Measurements from ENCODE around the gene TNNC1.

TNNC1 gene

DNA sequence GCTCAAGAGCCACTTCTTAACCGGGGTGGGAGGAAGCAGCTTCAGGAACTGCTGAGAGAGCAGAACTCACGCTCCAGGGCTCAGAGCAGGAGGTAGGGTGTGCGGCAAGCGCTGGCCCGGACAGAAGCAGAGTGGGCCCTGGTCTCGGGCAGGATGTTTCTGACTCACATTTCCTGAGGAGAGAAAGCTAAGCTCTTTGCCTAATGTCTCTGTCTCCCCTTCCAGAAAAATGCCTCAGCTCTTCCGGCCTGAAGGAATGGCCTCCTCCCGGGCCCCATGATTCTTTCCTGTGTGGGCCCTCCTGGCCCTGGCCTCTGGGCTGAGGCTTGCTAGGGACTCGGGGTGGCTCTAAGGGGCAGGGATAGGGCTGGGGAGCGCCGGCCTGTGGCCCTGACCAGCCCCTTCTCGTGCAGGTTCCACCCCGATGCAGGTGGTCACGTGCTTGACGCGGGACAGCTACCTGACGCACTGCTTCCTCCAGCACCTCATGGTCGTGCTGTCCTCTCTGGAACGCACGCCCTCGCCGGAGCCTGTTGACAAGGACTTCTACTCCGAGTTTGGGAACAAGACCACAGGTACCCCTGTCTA, 37.2 kb upstream of the TNNC1 start:
- TF ChIP-seq ZNF565 (CRISPR knock-in tag; conservative IDR thresholded peaks at IDR 0.05; ENCODE audit: low read depth) = no peak
- no peak for TF ChIP-seq TCF4 (CRISPR knock-in tag; IDR thresholded peaks at IDR 0.05; ENCODE audit: borderline replicate concordance)
- no peak for TF ChIP-seq CSDC2 (CRISPR knock-in tag; IDR thresholded peaks at IDR 0.05)
- no peak for TF ChIP-seq ZFP30 (CRISPR knock-in tag; IDR thresholded peaks at IDR 0.05)
- TF ChIP-seq, protein P1, sequence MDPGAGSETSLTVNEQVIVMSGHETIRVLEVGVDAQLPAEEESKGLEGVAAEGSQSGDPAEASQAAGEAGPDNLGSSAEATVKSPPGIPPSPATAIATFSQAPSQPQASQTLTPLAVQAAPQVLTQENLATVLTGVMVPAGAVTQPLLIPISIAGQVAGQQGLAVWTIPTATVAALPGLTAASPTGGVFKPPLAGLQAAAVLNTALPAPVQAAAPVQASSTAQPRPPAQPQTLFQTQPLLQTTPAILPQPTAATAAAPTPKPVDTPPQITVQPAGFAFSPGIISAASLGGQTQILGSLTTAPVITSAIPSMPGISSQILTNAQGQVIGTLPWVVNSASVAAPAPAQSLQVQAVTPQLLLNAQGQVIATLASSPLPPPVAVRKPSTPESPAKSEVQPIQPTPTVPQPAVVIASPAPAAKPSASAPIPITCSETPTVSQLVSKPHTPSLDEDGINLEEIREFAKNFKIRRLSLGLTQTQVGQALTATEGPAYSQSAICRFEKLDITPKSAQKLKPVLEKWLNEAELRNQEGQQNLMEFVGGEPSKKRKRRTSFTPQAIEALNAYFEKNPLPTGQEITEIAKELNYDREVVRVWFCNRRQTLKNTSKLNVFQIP (CRISPR knock-in tag; IDR thresholded peaks at IDR 0.05; ENCODE audit: borderline replicate concordance, low read depth) = no peak
- TF ChIP-seq ARNTL (CRISPR knock-in tag; IDR thresholded peaks at IDR 0.05; ENCODE audit: borderline replicate concordance, low read depth) = no peak
- no peak for TF ChIP-seq ZNF70 (CRISPR knock-in tag; IDR thresholded peaks at IDR 0.05)
- no peak for TF ChIP-seq ISL1 (CRISPR knock-in tag; IDR thresholded peaks at IDR 0.05)
- TF ChIP-seq OSR1 (CRISPR knock-in tag; IDR thresholded peaks at IDR 0.05) = no peak
- TF ChIP-seq ESRRG (CRISPR knock-in tag; IDR thresholded peaks at IDR 0.05) = no peak
- no peak for TF ChIP-seq ZFP3 (CRISPR knock-in tag; IDR thresholded peaks at IDR 0.05)
- TF ChIP-seq BACH2 (CRISPR knock-in tag; IDR thresholded peaks at IDR 0.05; ENCODE audit: borderline replicate concordance) = no peak
- no peak for TF ChIP-seq SNAI2 (CRISPR knock-in tag; IDR thresholded peaks at IDR 0.05)
- no peak for TF ChIP-seq TOX (CRISPR knock-in tag; IDR thresholded peaks at IDR 0.05; ENCODE audit: borderline replicate concordance)
- TF ChIP-seq GLIS3 (CRISPR knock-in tag; IDR thresholded peaks at IDR 0.05) = no peak
- no peak for TF ChIP-seq ZNF8 (CRISPR knock-in tag; IDR thresholded peaks at IDR 0.05)
- TF ChIP-seq, protein P2, sequence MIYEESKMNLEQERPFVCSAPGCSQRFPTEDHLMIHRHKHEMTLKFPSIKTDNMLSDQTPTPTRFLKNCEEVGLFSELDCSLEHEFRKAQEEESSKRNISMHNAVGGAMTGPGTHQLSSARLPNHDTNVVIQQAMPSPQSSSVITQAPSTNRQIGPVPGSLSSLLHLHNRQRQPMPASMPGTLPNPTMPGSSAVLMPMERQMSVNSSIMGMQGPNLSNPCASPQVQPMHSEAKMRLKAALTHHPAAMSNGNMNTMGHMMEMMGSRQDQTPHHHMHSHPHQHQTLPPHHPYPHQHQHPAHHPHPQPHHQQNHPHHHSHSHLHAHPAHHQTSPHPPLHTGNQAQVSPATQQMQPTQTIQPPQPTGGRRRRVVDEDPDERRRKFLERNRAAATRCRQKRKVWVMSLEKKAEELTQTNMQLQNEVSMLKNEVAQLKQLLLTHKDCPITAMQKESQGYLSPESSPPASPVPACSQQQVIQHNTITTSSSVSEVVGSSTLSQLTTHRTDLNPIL (CRISPR knock-in tag; IDR thresholded peaks at IDR 0.05; ENCODE audit: low read depth) = no peak
- ATAC-seq = no peak; the same call in 2 of the 3 replicates

DNA sequence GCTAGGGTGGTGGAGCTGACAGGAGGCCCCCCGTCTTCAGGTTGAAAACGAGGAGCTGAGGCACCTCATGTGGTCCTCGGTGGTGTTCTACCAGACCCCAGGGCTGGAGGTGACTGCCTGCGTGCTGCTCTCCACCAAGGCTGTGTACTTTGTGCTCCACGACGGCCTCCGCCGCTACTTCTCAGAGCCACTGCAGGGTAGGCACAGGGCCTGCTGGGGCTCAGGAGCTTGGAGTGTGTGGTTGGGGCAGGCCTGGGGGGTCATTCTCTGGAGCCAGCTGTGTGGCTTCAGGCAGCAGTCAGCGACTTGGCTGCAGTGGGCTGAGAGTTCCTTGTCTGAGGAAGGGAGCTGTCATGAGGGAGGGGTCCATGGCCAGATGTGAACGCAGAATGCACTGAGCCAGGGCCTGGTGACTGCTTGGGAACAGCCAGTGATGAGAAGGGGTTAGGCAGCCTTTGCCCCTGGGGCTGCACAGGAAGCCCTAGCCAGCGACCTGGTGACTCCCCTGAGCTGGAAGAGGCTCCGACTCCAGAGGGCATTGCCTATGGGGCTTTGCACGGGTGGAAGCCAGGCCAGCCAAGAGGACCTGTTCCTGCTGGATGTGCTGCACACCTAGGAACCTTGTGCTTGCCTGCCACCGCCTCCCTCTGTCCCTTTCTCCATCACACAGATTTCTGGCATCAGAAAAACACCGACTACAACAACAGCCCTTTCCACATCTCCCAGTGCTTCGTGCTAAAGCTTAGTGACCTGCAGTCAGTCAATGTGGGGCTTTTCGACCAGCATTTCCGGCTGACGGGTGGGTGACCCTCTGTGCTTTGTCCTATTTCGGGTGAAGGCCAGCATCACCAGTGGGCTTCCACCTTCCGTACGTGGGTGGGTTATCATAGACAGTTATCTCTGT, 36.4 kb upstream of the TNNC1 start:
- TF ChIP-seq TCF4 (CRISPR knock-in tag; IDR thresholded peaks at IDR 0.05; ENCODE audit: borderline replicate concordance) (no peak), SNAI2 (CRISPR knock-in tag; IDR thresholded peaks at IDR 0.05) (no peak), CSDC2 (CRISPR knock-in tag; IDR thresholded peaks at IDR 0.05) (no peak), ZNF565 (CRISPR knock-in tag; conservative IDR thresholded peaks at IDR 0.05; ENCODE audit: low read depth) (no peak), OSR1 (CRISPR knock-in tag; IDR thresholded peaks at IDR 0.05) (no peak), ISL1 (CRISPR knock-in tag; IDR thresholded peaks at IDR 0.05) (no peak), ZFP3 (CRISPR knock-in tag; IDR thresholded peaks at IDR 0.05) (no peak), ZC3H10 (CRISPR knock-in tag; IDR thresholded peaks at IDR 0.05) (no peak), BACH2 (CRISPR knock-in tag; IDR thresholded peaks at IDR 0.05; ENCODE audit: borderline replicate concordance) (no peak), ESRRG (CRISPR knock-in tag; IDR thresholded peaks at IDR 0.05) (no peak), GLIS3 (CRISPR knock-in tag; IDR thresholded peaks at IDR 0.05) (no peak), ARNTL (CRISPR knock-in tag; IDR thresholded peaks at IDR 0.05; ENCODE audit: borderline replicate concordance, low read depth) (no peak), ZFP30 (CRISPR knock-in tag; IDR thresholded peaks at IDR 0.05) (no peak)
- TF ChIP-seq, protein P2 (CRISPR knock-in tag; IDR thresholded peaks at IDR 0.05; ENCODE audit: low read depth) = no peak
- TF ChIP-seq, protein P1 (CRISPR knock-in tag; IDR thresholded peaks at IDR 0.05; ENCODE audit: borderline replicate concordance, low read depth) = no peak
- TF ChIP-seq, protein P3, sequence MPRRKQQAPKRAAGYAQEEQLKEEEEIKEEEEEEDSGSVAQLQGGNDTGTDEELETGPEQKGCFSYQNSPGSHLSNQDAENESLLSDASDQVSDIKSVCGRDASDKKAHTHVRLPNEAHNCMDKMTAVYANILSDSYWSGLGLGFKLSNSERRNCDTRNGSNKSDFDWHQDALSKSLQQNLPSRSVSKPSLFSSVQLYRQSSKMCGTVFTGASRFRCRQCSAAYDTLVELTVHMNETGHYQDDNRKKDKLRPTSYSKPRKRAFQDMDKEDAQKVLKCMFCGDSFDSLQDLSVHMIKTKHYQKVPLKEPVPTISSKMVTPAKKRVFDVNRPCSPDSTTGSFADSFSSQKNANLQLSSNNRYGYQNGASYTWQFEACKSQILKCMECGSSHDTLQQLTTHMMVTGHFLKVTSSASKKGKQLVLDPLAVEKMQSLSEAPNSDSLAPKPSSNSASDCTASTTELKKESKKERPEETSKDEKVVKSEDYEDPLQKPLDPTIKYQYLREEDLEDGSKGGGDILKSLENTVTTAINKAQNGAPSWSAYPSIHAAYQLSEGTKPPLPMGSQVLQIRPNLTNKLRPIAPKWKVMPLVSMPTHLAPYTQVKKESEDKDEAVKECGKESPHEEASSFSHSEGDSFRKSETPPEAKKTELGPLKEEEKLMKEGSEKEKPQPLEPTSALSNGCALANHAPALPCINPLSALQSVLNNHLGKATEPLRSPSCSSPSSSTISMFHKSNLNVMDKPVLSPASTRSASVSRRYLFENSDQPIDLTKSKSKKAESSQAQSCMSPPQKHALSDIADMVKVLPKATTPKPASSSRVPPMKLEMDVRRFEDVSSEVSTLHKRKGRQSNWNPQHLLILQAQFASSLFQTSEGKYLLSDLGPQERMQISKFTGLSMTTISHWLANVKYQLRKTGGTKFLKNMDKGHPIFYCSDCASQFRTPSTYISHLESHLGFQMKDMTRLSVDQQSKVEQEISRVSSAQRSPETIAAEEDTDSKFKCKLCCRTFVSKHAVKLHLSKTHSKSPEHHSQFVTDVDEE (CRISPR knock-in tag; IDR thresholded peaks at IDR 0.05) = no peak
- no peak for ATAC-seq
